Thymus (tissue), 11 donors: ENCODE data around the gene TSHZ2. TPM values are rescaled to one million over a fixed set of nuclear protein-coding genes. Genes with fewer than 3 reads are reported as not detected.

Source experiments
- DNase-seq, 9 donors: peaks; one replicate each; pipeline ENCODE4 v3.0.0-alpha.2; 2013; ENCODE audit warnings: low spot score in 9 of 9, low read depth in 6 of 9, missing footprints in 1 of 9
- H3K27ac ChIP-seq, 2 donors: one replicate each; pipeline ENCODE4 v1.5.1; 2013; ENCODE audit warnings: control low read depth in 1 of 2, low read depth in 1 of 2, low read length in 1 of 2, mild to moderate bottlenecking in 1 of 2, moderate library complexity in 1 of 2
- H3K27me3 ChIP-seq, 2 donors: one replicate each; pipeline ENCODE4 v1.5.1; 2013; ENCODE audit warnings: low read length in 1 of 2; ENCODE audit not compliant: control insufficient read depth in 2 of 2, insufficient read depth in 1 of 2
- H3K36me3 ChIP-seq, 2 donors: one replicate each; pipeline ENCODE4 v1.5.1; 2013; ENCODE audit warnings: low read length in 1 of 2, mild to moderate bottlenecking in 1 of 2, moderate library complexity in 1 of 2; ENCODE audit not compliant: control insufficient read depth in 2 of 2, insufficient read depth in 2 of 2
- H3K4me1 ChIP-seq, 2 donors: one replicate each; pipeline ENCODE4 v1.5.1; 2013; ENCODE audit warnings: low read length in 2 of 2; ENCODE audit not compliant: control insufficient read depth in 2 of 2, insufficient read depth in 2 of 2
- H3K4me3 ChIP-seq, 2 donors: one replicate each; pipeline ENCODE4 v1.5.1; 2013; ENCODE audit warnings: low read length in 2 of 2, control low read depth in 1 of 2, mild to moderate bottlenecking in 1 of 2
- H3K9me3 ChIP-seq, 2 donors: one replicate each; pipeline ENCODE4 v1.5.1; 2013; ENCODE audit warnings: low read length in 1 of 2, mild to moderate bottlenecking in 1 of 2; ENCODE audit not compliant: control insufficient read depth in 2 of 2, insufficient read depth in 1 of 2
- WGBS: extraction: QIAGEN DNeasy Blood & Tissue Kit; methylation state at CpG from one replicate; pipeline ENCODE4 v1.1.7; 2013; 5-methylcytosine and 5-hydroxymethylcytosine counted together
- polyA plus RNA-seq: library from polyadenylated mRNA; stranded (reverse); fragments of 200-250 nt; gene quantifications from one replicate; pipeline ENCODE4 v1.2.3, GENCODE V29; 2013
- total RNA-seq: library from RNA; stranded (reverse); fragments of 120-200 nt; gene quantifications from one replicate; pipeline ENCODE4 v1.2.4, GENCODE V29; 2013
- donor health status: healthy.

The TSHZ2 gene
- total and polyA plus RNA-seq, 2 donors = 1.4 to 2.4 TPM

DNA sequence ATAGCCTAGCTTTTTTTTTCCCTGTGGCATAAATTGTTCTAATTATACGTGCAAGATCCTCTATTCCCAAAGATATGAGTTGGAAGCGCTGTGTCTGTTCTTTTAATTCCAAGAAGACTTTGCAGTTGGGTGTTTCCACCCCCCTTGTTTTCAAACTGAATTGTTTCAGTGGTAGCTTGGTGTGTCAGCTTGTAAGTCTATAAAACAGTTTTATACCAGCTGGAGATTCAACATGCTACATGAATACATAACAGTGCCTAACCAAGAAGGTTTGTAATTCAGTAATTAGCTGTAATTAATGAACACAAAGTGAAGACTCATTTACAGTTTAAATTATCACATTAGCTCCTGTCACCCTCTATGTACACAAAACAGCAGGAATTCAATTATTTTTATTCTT is 467.5 kb downstream of the TSHZ2 start:
- H3K9me3 ChIP-seq = no peaks in the 10 kb centered on the region
- no peak overlapping the region for H3K27ac ChIP-seq
- H3K4me1 ChIP-seq = no peaks in the 10 kb centered on the region
- H3K4me3 ChIP-seq = no peak overlapping the region
- 92% methylated on average over 2 of the region's 2 CpGs for WGBS
- DNase-seq = no peak
- no peaks in the 10 kb centered on the region for H3K27me3 ChIP-seq
- no peaks in the 10 kb centered on the region for H3K36me3 ChIP-seq

DNA sequence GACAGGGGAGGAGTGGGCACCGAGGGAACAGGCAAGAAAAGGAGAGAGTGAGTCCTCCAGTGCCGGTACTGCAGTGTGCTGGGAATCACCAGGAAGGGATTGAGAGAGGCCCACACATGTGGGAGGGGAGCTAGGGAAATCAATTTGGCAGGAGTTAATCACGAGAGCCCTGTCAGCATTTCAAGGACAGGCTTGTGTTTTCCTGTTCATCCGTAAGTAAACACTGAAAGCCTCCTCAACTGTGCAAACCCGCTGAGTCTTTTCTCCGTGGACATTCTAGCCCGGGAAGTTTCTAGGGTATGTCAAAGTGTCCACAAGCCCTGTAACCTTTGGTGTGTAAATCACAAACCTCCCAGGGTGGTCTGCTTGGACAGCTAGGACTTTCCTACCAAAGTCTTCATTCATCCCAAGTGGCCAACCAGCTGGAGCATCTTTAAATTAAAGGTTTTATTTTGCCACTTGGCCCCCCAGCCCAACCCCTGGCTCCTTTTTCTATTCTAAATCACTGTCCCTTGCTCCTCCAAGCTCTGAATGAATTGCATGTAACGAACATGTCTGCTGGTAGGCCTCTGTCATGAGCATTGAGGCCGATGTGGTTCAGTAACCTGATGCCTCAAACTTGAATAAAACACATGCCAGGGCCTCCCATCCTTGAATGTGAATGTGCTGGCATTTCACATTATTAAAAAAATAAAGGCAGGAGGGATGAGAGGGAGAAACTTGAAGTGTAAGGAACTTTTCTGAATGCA is 472.4 kb downstream of the TSHZ2 start:
- Histone ChIP-seq H3K27ac (no peak overlapping the region), H3K36me3 (no peaks in the 10 kb centered on the region), H3K4me3 (no peak overlapping the region), H3K9me3 (no peaks in the 10 kb centered on the region), H3K27me3 (no peaks in the 10 kb centered on the region), H3K4me1 (no peaks in the 10 kb centered on the region)
- no peak for DNase-seq
- 85% methylated on average over 9 of the region's 9 CpGs for WGBS

DNA sequence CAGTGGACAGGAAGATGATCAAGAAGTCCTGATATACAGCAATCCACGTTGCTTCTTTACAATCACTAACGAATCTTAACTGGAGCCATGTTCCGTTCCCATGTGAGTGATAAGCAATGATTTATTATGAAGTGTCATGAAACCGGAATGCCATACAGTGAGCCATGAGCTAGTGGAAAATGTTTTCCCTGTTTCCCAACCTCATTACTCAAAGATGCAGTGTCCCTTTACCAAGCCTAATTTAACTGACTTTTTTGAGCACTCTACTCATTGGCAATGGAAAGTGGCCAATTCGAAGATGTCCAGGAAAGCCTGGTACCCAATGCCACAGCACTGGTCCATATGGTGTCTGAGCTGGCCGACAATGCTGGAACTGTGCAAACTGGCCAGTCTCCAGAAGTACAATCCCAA is 473.2 kb downstream of the TSHZ2 start:
- no peak overlapping the region for H3K27ac ChIP-seq
- H3K4me3 ChIP-seq = no peak overlapping the region
- no peaks in the 10 kb centered on the region for H3K9me3 ChIP-seq
- no peaks in the 10 kb centered on the region for H3K36me3 ChIP-seq
- H3K4me1 ChIP-seq = no peaks in the 10 kb centered on the region
- no peaks in the 10 kb centered on the region for H3K27me3 ChIP-seq
- DNase-seq = no peak
- 88% methylated on average over 6 of the region's 6 CpGs for WGBS

DNA sequence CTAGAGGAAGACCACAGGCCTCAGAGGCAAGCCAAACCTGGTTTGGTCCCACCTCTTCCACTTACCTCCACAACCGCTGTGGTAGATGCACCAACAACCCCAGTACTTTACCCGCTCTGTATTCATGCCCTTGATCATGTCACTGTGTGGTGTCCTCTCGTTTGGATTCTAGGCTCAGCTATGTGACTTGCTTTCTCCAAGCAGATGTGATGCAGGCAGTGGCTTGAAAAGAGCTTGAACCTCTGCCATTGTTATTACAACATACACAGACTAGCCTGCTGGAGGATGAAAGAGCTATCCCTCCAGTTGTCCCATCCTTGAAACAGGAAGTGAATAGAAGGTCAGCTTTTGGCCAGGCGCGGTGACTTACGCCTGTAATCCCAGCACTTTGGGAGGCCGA is 473.8 kb downstream of the TSHZ2 start:
- H3K27ac ChIP-seq = no peak overlapping the region
- H3K4me1 ChIP-seq = no peaks in the 10 kb centered on the region
- no peak overlapping the region for H3K4me3 ChIP-seq
- H3K27me3 ChIP-seq = no peaks in the 10 kb centered on the region
- no peak for DNase-seq
- no peaks in the 10 kb centered on the region for H3K9me3 ChIP-seq
- WGBS = 90% methylated on average over 7 of the region's 7 CpGs
- no peaks in the 10 kb centered on the region for H3K36me3 ChIP-seq

DNA sequence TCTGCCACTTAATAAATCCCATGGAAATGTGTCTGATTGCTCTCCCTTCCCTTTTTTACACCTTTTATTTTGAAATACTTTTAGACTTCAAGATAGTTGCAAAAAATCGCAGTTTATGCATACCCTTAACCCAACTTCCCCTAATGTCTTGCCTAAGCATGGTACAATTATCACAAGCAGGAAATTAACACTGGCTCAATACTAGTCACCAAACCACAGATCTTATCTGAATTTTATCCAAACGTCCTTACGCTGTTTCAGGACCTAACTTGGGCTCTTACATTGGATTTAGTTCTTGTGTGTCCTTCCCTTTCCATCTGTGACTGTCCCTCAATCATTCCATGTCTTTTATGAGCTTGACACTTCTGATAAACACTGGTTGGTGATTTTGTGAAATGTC is 475.2 kb downstream of the TSHZ2 start:
- WGBS = 16% methylated on average over 3 of the region's 3 CpGs
- no peak for DNase-seq
- H3K27me3 ChIP-seq = no peaks in the 10 kb centered on the region
- no peaks in the 10 kb centered on the region for H3K9me3 ChIP-seq
- no peaks in the 10 kb centered on the region for H3K4me1 ChIP-seq
- no peaks in the 10 kb centered on the region for H3K36me3 ChIP-seq
- no peak overlapping the region for H3K27ac ChIP-seq
- H3K4me3 ChIP-seq = no peak overlapping the region

DNA sequence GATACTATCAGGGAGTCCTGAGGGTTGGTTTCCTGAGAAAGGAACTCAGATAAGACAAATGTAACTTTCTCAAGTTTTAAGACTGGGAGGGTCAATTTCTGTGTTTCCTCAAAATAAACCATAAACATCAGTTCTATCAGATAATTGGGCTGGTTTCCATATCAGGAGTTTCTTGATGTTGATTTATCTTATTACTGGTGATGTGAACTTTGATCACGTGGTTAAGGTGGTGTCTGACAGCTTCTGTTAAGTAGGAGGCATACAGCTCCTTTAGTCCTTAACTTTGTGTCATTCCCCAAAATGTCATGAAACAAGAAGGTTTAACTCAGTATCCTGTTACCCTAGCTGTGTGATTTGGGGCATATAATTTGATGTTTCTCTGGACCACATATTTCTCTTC is 476.3 kb downstream of the TSHZ2 start:
- Histone ChIP-seq H3K36me3 (no peaks in the 10 kb centered on the region), H3K27me3 (no peaks in the 10 kb centered on the region), H3K27ac (no peak overlapping the region), H3K9me3 (no peaks in the 10 kb centered on the region), H3K4me3 (no peak overlapping the region), H3K4me1 (no peaks in the 10 kb centered on the region)
- 82% methylated on average over 1 of the region's 1 CpG for WGBS
- no peak for DNase-seq

DNA sequence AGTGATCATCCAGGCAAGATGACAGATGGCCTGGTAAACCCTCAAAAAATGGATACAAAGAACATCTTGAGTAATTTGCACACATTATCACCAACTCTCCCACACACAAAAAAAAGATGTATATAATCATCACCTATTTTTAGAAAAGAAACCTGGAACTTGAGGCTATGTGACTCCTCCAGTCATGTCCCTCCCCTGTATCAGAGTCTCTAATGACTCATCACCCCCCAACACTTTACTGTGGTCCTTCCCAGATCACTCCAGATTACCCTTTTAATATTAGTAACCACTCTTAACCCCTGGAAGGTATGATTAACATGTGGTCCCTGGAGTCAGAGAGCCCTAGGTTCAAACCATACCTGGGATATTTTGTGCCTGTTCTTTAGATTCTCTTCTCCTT is 476.7 kb downstream of the TSHZ2 start:
- Histone ChIP-seq H3K4me1 (no peaks in the 10 kb centered on the region), H3K27me3 (no peaks in the 10 kb centered on the region), H3K4me3 (no peak overlapping the region), H3K9me3 (no peaks in the 10 kb centered on the region), H3K27ac (no peak overlapping the region), H3K36me3 (no peaks in the 10 kb centered on the region)
- DNase-seq = no peak

DNA sequence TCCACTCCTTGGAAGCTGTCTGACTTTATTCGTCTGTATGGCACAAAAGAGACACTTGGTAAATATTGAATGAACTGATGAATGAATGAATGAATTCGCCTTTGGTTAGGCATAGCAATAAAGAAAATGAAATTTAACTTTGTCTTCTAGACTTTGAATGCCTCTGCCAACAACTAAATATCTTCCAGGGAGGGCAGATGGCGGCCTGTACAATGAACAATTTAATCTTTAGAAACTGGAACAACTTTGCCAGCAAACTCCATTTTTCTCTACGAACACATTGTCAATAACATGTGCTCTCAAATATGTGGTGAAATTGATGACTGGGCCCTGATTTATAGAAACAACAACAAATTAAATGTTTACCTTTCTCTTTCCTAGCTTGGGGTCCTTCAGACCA is 480.9 kb downstream of the TSHZ2 start:
- DNase-seq = no peak
- H3K36me3 ChIP-seq = no peaks in the 10 kb centered on the region
- no peaks in the 10 kb centered on the region for H3K27me3 ChIP-seq
- H3K4me3 ChIP-seq = no peak overlapping the region
- H3K27ac ChIP-seq = no peak overlapping the region
- no peaks in the 10 kb centered on the region for H3K4me1 ChIP-seq
- 94% methylated on average over 4 of the region's 4 CpGs for WGBS
- peaks cover 2 to 4% of the 10 kb centered on the region in 2 donors for H3K9me3 ChIP-seq

DNA sequence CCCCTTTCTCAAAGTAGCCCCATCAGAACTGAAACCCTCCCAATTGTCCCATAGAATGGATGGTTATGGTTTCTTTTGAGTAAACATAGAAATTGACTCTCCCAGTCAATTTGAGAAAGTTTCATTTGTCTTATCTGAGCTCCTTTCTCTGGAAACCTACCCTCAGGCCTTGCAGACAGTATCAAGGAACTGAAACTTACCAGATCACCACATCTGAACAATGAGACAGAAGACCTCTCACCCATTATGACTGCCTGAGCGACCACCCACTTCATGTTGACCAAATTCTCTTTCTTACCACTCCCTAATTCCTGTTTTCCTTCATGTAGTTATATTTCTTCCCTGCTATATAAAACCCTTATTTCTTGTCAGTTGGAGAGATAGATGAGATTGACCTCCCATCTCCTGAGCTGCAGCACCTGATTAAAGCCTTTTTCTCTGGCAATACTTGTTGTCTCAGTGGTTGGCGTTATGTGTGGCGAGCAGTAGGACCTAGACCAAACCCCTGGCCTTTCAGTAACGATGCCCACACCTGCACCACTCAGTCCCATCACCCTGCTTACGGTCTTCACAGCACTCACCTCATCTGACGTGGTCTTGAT is 482.6 kb downstream of the TSHZ2 start:
- H3K4me3 ChIP-seq = no peak overlapping the region
- H3K27me3 ChIP-seq = no peaks in the 10 kb centered on the region
- 89% methylated on average over 6 of the region's 6 CpGs for WGBS
- no peak overlapping the region for H3K27ac ChIP-seq
- H3K9me3 ChIP-seq = peaks cover 2 to 4% of the 10 kb centered on the region in 2 donors
- DNase-seq = no peak
- H3K4me1 ChIP-seq = no peaks in the 10 kb centered on the region
- no peaks in the 10 kb centered on the region for H3K36me3 ChIP-seq
